GM19468 (cell line): Measurements from ENCODE around the gene KCNAB1.

Experiments used
- ATAC-seq: cut with Tn5 transposase; IDR thresholded peaks from one replicate; pipeline ENCODE4 v1.9.1; 2021; ENCODE audit warnings: mild to moderate bottlenecking, moderate library complexity, moderate number of reproducible peaks; ENCODE audit not compliant: unreplicated experiment; ENCODE audit errors: extremely low read depth

KCNAB1 gene

DNA sequence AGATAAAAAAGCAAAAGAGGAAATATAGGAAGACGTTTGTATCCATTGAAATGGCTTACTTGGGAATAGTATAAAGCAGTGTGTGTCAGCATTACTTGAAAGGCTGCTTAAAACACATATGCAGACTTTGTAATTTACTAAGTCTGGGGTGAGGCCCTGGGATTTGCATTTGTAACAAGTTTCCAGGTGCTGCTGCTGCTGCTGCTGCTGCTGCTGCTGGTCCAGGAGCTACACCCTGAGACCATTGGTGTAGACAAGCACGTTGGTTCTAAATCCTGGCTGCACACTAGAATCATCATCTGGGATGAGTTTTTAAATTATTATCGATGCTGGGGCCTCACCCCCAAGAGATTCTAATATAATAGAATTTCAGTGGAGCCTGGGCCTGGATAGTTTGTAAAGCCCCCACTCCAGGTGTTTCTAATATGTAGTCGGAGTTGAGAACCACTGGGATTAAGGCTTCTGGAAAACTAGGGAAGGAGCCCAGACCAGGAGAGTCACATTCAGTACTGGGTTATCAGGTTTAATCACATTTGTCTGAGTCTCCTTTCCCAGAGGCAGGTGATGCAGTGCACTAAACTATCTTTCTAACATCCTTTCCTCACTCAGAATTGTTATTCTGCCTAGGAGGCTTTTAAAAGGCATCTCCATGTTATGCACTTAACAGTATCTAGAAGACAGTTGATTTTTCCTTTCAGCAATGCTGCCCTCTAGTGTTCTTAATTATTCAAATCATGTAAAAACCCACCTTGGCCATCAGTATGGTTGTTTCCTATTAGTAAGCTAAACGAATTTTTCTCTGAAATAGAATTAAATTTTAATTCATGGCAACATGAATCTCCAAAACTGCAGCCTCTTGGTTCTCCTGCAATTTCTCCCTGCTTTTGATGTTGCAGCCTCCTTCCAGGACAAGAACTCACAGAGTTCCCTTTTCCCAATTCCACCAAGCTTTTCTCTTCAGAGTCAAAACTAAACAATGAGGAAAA lies 389.1 kb downstream of the KCNAB1 start:
- no peak for ATAC-seq

DNA sequence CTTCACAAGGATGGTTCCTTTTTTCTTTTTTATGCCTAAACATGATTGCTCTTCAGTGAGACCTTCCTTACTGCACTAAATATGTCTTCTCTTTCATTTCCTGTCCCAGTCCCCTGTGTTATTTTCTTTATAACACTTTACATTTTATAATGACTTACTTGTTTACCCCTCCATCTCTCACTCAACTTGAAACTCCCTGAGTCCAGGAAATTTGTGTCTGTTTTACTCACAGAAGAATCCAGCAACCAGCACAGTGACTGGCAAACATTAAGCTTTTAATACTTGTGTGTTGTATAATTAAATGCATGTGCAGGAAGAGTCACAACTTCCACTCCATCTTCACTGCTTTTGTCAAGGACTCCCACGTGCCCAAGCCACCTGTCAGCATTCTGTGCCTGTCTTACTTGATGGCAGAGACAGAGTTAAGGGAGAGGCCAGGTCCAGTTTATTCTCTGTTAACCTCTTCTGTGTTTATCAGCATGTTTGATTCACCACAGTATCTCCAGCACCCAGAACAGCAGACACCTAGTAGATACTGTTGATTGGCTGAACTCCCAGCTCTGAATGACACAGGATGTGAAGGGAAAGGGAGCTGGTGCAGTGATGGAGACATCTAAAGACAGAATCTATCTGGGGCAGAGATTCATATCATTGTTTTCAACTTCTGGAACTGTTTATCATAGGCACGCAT lies 391.8 kb downstream of the KCNAB1 start:
- ATAC-seq, result no peak

DNA sequence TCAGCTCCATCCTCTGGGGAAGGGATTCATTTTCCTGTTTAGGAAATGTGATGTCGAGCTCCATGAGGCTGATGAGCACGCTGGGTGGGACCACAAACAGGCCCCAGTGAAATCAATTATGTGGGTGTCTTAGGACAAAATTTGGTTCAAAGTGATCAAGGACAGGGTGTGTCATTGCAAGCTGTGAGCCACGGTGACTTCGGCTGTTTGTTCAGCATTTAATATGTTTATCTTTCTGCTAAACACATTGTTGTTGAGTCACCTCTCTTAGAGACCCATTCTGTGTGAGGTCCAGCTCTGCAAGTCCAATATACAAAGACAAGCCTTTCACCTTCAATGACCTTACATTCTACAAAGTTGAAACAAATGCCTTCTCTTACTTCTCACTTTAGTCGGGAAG lies 393.2 kb downstream of the KCNAB1 start:
- ATAC-seq, result no peak

DNA sequence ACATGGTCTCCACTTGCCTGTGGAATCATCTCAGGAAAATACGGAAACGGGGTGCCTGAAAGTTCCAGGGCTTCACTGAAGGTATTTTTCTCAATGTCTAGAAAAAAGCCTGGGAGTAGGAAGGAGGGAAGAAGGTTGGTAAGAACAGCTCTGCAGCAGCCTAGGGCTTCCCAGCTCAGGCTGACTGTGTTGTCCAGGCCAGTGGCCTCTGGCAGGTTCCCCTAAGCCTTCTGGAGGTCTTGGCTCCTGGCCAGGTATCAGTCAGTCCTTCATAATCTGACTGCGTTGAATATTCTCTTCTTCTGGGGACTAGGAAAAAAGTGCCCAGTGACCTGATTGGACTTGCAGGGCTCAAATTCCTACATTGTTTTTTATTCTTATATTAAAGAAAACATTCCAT lies 395.9 kb downstream of the KCNAB1 start:
- no peak for ATAC-seq

DNA sequence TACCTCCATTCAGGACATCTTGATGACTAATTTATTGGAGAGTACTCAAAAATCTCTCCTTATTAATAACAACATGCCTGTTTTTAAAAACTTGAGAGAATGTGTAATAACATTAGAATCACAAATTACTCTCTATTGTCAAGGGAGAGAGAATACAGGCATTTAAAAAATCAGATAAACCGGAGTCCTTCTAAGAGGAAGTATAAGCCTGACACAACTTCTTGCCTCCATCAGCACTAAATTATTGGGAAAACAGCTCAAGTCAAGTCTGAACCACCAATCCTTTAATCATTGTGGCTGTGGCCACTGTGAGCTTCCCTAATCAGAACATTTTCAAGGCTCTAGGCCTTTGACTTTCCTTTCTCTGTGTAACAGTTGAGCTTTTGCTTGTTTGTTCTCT lies 396.6 kb downstream of the KCNAB1 start:
- no peak for ATAC-seq

DNA sequence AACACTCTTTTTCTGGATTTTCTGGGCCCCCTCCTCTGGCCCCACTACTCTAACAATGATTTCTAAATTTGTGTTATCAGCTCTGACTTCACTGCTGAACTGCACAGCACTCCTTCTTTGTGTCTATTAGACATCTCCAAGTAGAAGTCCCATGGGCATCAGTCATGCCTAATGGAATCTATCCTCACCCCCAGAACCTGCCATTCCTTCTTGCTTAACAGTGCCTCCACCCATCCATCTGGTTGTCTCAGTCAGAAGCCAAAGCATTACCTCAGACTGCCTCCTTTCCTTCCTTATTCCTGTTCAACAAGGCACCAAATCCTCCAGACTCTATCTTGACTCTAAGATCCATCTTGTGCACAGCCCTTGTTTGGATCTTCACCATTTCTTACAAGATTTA lies 398.3 kb downstream of the KCNAB1 start:
- ATAC-seq, result no peak

DNA sequence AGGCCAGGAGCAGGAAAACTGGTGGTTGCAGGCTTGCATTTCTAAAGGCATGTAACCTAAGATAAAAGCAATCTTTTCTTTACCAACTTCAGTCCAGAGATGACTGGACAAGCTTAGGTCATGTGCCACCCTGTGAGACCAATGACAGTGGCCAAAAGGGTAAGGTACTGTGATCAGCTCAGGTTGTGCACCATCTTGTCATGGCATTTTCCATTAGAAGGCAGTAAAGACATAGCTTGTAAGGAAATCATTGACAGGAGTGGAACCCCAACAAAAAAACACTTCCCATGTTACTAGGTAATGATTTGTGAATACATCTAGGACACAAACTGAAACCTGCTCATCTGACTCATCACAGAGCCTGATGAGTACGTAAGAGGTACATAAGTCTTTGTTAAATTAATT lies 399.4 kb downstream of the KCNAB1 start:
- ATAC-seq, result peak; percentile 73

DNA sequence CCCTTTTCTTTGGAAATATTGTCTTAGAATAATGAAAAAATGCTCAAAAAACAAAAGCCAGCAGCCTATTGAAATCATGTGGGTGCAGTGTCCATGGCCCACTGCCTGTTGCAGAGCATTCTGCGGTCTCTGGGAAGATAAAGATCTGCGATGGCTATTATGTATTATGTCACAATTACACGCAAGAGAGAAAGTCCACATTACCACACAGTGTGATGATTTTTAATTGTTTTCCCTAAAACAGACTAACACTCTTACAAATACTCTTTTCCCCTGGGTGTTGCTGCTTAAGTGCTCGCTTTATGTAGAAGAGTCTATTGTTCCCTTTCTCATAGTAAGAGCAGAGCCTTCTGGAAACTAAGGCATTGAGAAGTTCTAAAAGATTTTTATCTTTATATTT lies 402.3 kb downstream of the KCNAB1 start:
- no peak for ATAC-seq

DNA sequence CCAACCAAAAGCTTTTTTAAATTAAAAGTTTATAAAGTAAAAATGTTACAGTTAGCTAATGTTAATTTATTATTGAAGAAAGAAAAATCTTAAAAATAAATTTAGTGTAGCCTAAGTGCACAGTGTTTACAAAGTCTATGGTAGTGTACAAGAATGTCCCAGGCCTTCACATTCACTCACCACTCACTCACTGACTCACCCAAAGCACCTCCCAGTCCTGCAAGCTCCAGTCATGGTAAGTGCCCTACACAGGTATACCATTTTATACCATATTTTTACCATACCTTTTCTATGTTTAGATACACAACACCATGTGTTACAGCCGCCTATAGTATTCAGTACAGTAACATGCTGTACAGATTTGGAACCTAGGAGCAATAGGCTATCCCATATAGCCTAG lies 405.4 kb downstream of the KCNAB1 start:
- ATAC-seq, result no peak

DNA sequence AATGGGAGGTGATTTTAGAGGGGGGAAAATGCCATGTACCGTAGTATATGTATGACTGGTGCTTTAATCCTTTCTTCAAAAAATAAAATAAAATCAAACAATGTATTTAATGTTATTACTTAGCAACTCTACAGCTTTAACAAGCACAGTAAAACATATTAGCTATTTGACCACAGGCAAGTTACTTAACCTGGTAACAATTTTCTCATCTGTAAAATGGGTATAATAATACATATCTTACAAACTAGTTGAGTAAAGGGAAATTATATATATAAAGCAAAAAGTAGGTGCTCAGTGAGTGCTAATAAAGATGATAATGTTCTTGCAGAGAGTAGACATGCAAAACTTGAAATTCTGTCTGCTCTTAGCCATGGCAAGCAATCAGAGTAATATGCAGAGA lies 406.7 kb downstream of the KCNAB1 start:
- ATAC-seq, result no peak

DNA sequence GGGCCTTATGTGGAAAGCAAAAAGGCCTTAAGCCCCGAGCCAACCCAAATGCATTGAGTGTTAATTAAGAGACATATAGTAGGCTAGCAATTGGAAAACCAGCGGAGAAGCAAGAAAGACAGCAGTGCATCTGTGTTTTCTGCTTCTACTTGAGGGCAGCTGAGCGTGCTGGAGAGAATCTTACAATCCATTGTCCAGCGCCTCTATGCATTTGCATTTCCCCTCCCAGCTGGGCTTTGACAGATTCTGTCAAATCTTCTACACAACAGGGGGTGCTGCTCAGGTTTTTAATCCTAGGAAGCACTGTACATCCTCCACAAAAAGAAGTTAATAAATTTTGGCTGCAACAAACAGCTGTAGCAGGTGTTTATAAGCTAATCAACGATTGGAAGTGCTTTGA lies 410.6 kb downstream of the KCNAB1 start:
- no peak for ATAC-seq

DNA sequence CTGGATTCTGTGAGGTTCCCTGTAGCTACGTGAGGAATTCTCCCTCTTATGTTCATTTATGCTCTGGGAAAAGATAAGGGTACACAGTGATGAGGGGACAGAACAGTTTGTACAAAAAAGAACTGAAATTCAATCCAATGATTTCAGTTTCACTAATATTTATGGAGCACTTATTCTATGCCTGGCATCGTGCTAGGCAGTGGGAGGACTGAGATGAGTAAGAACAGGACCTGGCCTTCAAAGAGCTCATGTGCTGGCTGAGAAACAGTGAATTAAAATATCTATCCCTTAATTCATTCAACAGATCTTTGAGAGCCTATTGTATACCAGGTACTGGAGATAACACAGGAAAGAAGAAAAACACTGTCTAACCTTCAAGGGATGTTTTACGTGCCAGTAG lies 412.4 kb downstream of the KCNAB1 start:
- no peak for ATAC-seq

DNA sequence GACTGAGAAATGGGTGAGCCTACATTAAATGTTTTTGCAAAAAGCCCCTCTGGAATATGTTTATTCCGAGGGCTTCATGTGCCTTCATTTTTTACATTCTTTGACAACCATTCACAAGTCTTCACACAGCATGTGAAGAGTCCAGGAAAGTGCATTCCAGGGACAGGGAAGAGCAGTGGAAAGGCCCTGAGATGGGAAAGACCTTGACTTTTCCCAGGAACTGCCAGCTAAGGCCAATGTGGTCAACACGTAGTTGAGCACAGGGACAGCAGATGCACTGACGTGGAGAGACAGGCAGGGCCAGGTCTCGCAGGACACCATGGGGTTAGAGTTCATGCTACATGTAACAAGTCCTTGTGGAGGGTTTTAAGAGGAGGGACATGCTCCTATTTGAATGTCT lies 412.8 kb downstream of the KCNAB1 start:
- no peak for ATAC-seq

DNA sequence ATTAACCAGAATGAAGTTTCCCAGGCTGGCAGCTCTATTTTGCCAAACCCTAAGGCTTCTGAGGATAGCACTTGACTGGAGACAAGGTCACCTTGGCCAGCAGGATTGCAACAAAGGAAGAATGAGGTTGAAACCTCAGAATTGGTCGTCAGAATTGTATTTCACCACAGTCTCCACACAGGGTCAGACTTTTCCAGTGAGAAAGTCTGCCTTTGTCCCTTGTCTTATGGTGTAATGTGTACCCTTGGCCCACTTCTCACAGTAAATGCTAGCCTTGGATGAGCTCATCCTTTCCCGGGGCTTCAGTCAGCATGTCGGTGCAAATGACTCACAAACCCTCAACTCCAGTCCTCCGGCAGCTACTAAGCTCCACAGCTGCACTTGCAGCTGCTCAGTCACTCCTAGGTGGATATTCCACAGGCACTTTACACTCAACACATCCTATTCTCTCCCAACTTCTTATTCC lies 414.8 kb downstream of the KCNAB1 start:
- no peak for ATAC-seq

DNA sequence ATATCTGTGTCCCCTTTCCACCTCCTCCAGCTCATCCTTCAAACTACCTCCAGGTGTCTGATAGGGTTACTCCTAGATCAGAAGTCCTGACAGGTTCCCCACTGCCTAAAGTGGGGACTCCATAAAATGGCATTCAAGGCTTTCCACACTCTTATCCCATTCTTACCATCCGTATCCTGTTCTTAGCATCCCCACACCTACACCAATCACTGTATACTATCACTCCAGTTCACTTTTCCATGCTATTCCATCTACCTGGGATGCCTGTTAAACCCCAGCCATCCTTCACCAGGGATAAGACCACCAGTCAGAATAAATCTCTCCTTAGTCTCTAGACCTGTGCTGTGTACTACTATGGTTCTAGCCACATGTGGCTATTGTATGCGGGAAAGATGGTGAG lies 415.4 kb downstream of the KCNAB1 start:
- ATAC-seq, result no peak

DNA sequence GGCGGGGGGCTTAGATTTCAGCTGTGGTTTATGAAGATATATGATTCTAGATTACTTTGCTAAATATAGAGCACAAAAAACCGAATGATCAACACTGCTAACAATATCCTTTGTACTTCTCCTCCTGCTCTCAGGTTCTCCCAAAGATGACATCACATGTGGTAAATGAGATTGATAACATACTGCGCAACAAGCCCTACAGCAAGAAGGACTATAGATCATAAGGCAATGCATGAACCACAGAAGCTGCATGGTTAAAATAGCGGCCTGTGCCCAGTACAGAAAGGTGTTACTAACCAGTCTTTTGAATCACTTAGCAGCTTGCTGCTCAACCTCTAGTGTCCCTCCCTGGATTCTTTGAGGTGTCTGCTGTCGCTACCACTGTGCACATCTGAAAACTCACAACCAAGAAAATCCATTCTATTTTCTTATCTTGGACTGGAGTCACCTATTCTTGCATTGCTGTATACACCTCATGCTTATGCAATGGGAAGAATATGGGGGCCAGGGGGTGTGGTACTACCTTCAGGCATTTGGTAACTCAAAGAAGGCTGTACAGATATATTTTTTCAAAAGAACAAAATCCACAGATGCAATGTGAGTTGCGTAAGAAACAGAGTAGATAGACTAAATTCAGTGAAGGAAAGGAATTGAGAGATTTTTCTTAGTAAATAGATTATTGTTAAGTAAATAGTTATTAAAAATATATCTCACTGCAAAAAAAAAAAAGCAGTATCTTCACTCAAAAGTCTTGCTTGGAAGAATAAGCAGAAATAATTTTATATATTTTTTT lies 416.3 kb downstream of the KCNAB1 start:
- ATAC-seq, result no peak

DNA sequence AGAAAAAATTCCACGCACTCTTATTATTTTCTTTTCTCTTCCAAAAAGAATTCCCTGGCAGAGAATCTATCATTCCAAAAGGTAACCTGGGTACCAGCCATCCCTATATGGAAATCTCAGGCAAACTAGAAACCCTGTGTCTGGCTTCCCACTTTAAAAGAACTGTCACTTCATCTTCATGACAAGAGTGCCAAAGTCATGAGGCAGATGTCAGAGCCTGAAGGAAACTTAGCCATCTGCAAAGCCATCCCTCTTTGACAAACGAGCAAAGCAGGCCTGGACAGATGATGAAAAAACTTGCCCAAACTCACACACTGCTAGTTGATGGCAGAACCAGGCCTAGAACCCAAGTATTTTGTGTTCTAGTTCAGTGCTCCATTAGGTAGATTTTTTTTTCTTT lies 418.7 kb downstream of the KCNAB1 start:
- no peak for ATAC-seq

DNA sequence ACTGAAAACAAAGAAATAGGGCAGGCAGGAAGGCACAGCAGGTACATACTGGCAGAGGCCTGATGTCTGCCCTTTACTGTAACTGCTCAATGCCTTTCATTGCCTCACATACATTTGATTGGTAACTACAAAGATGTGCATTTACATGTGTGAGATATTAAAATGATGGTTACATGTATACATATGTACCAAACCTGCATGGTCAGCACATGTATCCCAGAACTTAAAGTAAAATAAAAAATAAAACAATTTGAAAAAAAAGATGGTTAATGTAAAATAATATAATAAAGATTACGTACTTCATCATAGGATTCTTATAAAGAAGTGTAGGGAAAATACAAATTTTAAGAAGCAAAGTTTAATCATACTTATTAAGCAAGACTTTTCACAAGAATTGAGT lies 419.4 kb downstream of the KCNAB1 start:
- no peak for ATAC-seq

DNA sequence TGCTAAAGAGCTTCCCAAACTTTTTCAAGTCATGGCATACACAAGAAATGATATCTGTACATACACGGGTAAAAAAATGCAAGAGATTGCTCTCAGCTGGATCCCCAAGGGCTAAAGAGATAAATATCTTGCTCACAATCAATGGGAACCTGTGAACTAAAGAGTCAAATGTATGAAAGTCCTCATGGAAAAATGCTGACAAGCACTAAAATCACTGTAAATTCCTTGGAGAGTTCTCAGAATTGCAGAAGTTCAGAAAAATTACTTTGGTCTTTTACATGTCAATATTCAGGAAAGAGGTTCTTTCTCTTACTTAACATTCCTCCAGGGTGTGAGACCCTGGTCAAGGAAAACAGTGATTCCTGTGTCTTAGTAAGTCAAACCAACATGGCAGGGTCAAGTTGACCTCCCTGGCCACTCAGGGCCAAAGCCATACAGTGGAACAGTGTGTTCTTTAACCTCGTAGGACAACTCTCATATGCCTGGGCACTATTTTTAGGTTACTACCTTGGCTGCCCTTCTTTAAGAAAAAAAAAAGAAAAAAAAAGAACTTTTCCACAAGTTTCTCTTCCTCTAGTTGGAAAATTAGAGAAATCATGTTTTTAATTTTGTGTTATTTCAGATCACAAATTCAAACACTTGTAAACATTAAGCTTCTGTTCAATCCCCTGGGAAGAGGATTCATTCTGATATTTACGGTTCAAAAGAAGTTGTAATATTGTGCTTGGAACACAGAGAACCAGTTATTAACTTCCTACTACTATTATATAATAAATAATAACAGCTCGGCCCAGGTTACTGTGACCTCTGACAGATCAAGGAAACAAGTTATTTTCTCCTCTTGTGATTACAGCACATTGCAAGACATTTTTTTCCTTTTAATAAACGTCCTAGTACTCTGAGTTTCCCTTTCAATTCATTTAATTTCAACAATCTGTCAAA lies 422.0 kb downstream of the KCNAB1 start:
- no peak for ATAC-seq
